T-cell (primary cell): ENCODE results near the gene SERPINA1. TPM values are rescaled to one million over a fixed set of nuclear protein-coding genes. Genes with fewer than 3 reads are reported as not detected.

Source experiments
- ATAC-seq, 4 experiments: fragments of 200-7000 bp in 3 of 4; fragments of 150-1000 bp in 1 of 4; cut with Tn5 transposase; replicated peaks in 1 of 4; 1 replicate in 3 of 4; 2 replicates in 1 of 4; pipeline ENCODE4 v1.10.0; 2021; ENCODE audit warnings: moderate library complexity in 3 of 4, mild to moderate bottlenecking in 2 of 4, moderate number of reproducible peaks in 1 of 4
- CTCF ChIA-PET, 2 donors: fragments of 300-600 bp; sonication (Branson Sonifier 250); formaldehyde crosslinking; loops; one replicate each; lab custom pipeline; 2022; ENCODE audit warnings: antibody characterized with exemption in 2 of 2; lab: Charles Lee
- POLR2A ChIA-PET, 2 donors: fragments of 300-600 bp; sonication (Branson Sonifier 250); formaldehyde crosslinking; loops; one replicate each; lab custom pipeline; 2022; ENCODE audit warnings: antibody characterized with exemption in 2 of 2; lab: Charles Lee
- DNase-seq, 35 experiments: peaks; one replicate each; pipeline versions ENCODE4 v3.0.0 to v3.0.0-alpha.2; 2013 to 2023
- H3K27ac ChIP-seq: one replicate; pipeline ENCODE4 v1.5.1; 2013; ENCODE audit warnings: low read length
- H3K27me3 ChIP-seq, 2 experiments: replicated peaks in 1 of 2; 1 replicate in 1 of 2; 2 replicates in 1 of 2; pipeline versions ENCODE4 v1.6.1 to v1.7.0; 2013; ENCODE audit warnings: low read length in 1 of 2, mixed read lengths in 1 of 2; ENCODE audit not compliant: control insufficient read depth in 2 of 2, insufficient read depth in 2 of 2; ENCODE audit errors: extremely low read depth in 1 of 2
- H3K36me3 ChIP-seq, 2 donors: 1 replicate in 1 of 2; 2 replicates in 1 of 2; pipeline versions ENCODE4 v1.6.1 to v1.7.0; 2013; ENCODE audit warnings: low read length in 1 of 2; ENCODE audit not compliant: control insufficient read depth in 2 of 2, insufficient read depth in 1 of 2; ENCODE audit errors: extremely low read depth in 1 of 2
- H3K4me1 ChIP-seq, 2 experiments: 1 replicate in 1 of 2; 2 replicates in 1 of 2; pipeline versions ENCODE4 v1.6.1 to v1.7.0; 2013; ENCODE audit warnings: low read length in 2 of 2, mixed read lengths in 1 of 2; ENCODE audit not compliant: insufficient read depth in 2 of 2, control insufficient read depth in 1 of 2; ENCODE audit errors: extremely low read depth in 1 of 2
- H3K4me3 ChIP-seq, 2 donors: 1 replicate in 1 of 2; 2 replicates in 1 of 2; pipeline versions ENCODE4 v1.5.1 to v1.7.0; 2013; ENCODE audit warnings: mild to moderate bottlenecking in 2 of 2, low read length in 1 of 2, moderate library complexity in 1 of 2; ENCODE audit not compliant: control insufficient read depth in 1 of 2; ENCODE audit errors: extremely low read depth in 1 of 2
- H3K9me3 ChIP-seq: 2 replicates; pipeline ENCODE4 v1.7.0; 2013
- H3K27ac Mint-ChIP-seq, 2 donors: one replicate each; pipeline ENCODE4 v1.8.0; 2020 to 2021; ENCODE audit warnings: mild to moderate bottlenecking in 2 of 2, mixed read lengths in 2 of 2
- H3K27me3 Mint-ChIP-seq, 2 donors: one replicate each; pipeline ENCODE4 v1.8.0; 2021 to 2022; ENCODE audit warnings: mixed read lengths in 2 of 2
- H3K36me3 Mint-ChIP-seq: one replicate; pipeline ENCODE4 v1.8.0; 2021; ENCODE audit warnings: mixed read lengths
- H3K4me1 Mint-ChIP-seq, 3 donors: one replicate each; pipeline ENCODE4 v1.8.0; 2020 to 2022; ENCODE audit warnings: mixed read lengths in 3 of 3, mild to moderate bottlenecking in 1 of 3
- H3K4me3 Mint-ChIP-seq, 3 donors: one replicate each; pipeline ENCODE4 v1.8.0; 2020 to 2022; ENCODE audit warnings: mild to moderate bottlenecking in 3 of 3, mixed read lengths in 3 of 3, moderate library complexity in 3 of 3
- H3K9me3 Mint-ChIP-seq, 3 donors: one replicate each; pipeline ENCODE4 v1.8.0; 2020 to 2022; ENCODE audit warnings: mixed read lengths in 3 of 3
- WGBS: methylation state at CpG from one replicate; pipeline ENCODE4 v1.1.5; 2013; ENCODE audit warnings: missing lambda C conversion rate; ENCODE audit not compliant: insufficient coverage; 5-methylcytosine and 5-hydroxymethylcytosine counted together
- total RNA-seq, 35 experiments: library from RNA in 6 of 35; stranded (reverse) in 6 of 35; fragments of 120-200 nt in 1 of 35; gene quantifications; one replicate each; pipeline versions ENCODE4 v1.2.1 to v1.2.4 and lab custom pipeline; 2013 to 2026

The SERPINA1 gene
- total RNA-seq, 5 donors from 2014 or later (not counting 1 experiment from before 2014, with no cell fraction given) = 0.63 to 11.1 (median 6.7) TPM

DNA sequence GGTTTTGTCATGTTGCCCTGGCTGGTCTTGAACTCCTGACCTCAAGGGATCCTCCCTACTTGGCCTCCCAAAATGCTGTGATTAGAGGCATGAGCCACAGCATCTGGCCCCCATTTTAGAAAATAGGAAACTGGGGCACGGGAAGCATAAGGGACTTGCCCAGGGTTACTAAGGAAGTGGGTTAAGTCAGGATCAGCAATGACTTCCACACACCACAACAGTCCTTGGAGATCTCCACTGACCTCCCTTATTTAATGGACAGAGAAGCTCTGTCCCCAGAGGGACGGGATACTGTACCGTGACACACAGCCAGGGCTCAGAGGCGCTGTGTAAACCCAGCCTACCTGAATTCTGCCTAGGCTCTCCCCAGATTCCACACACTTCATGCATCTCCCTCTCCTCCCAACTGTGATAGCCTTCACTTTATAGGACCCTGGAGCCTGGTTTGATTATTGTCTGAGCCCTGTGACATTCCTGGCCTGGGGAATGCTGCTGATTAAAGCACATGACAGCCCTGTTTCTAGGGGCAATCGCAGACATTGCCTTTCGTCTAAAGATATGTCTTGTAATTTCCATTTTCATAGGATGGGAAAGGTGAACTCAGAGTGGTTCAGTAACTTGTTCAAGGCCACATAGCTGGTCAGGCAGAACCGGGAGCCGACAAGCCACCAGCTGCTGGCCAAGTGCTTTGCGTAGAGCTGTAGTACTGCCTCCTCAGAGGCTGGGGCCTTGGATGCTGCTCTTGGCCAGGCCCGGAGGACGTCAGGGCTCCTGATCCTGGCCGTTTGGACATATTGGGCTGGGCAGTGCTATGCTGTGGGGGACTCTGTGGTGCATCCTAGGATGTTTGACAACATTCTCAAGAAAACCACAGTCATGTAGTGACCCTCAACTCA is 20.8 kb downstream of the SERPINA1 start:
- POLR2A ChIA-PET = no interaction called here
- no peak for DNase-seq

GRCh38 chr14:94366146-94366915 is 22.1 kb downstream of the SERPINA1 start, which contains the start of gene SERPINA2:
Gene SERPINA2 (minus strand): TSS chr14:94366698.
- H3K36me3 ChIP-seq = no peaks in the 10 kb centered on the region
- Mint-ChIP-seq H3K27ac (no peak within 1 kb of the TSS), H3K9me3 (no peaks in the 10 kb centered on the region), H3K4me1 (no peaks in the 10 kb centered on the region), H3K4me3 (no peak within 1 kb of the TSS), H3K27me3 (peaks cover 6 to 13% of the 10 kb centered on the region in 2 donors), H3K36me3 (no peaks in the 10 kb centered on the region)
- CTCF ChIA-PET = no interaction called here
- ATAC-seq = no peak
- WGBS = 70% methylated on average over 11 of the region's 14 CpGs
- POLR2A ChIA-PET = no interaction called here
- DNase-seq = no peak
- H3K4me1 ChIP-seq = no peaks in the 10 kb centered on the region
- H3K27ac ChIP-seq = no peak within 1 kb of the TSS
- H3K4me3 ChIP-seq = no peak within 1 kb of the TSS
- no peaks in the 10 kb centered on the region for H3K9me3 ChIP-seq
- H3K27me3 ChIP-seq = peaks cover 0 to 28% of the 10 kb centered on the region in 2 experiments

More for the DNA sequence above, 20.8 kb downstream of the SERPINA1 start:
- H3K27ac Mint-ChIP-seq = no peak overlapping the region
- H3K4me1 Mint-ChIP-seq = no peaks in the 10 kb centered on the region
- no peaks in the 10 kb centered on the region for H3K4me1 ChIP-seq
- peaks cover 7 to 8% of the 10 kb centered on the region in 2 donors for H3K27me3 Mint-ChIP-seq
- no peaks in the 10 kb centered on the region for H3K36me3 ChIP-seq
- peaks cover 0 to 25% of the 10 kb centered on the region in 2 experiments for H3K27me3 ChIP-seq
- no peak overlapping the region for H3K27ac ChIP-seq
- H3K9me3 Mint-ChIP-seq = no peaks in the 10 kb centered on the region
- no peak overlapping the region for H3K4me3 ChIP-seq
- H3K9me3 ChIP-seq = no peaks in the 10 kb centered on the region
- H3K4me3 Mint-ChIP-seq = no peak overlapping the region
- WGBS = 73% methylated on average over 11 of the region's 12 CpGs
- H3K36me3 Mint-ChIP-seq = no peaks in the 10 kb centered on the region
- no peak for ATAC-seq
- CTCF ChIA-PET = no interaction called here

GRCh38 chr14:94365624-94366023 is 22.8 kb downstream of the SERPINA1 start:
- 80% methylated on average over 1 of the region's 3 CpGs for WGBS
- ChIA-PET POLR2A (no interaction called here), CTCF (no interaction called here)
- Mint-ChIP-seq H3K9me3 (no peaks in the 10 kb centered on the region), H3K4me1 (no peaks in the 10 kb centered on the region), H3K4me3 (no peak overlapping the region), H3K36me3 (no peaks in the 10 kb centered on the region), H3K27ac (no peak overlapping the region), H3K27me3 (peaks cover 11 to 13% of the 10 kb centered on the region in 2 donors)
- Histone ChIP-seq H3K27me3 (peaks cover 0 to 28% of the 10 kb centered on the region in 2 experiments), H3K9me3 (no peaks in the 10 kb centered on the region), H3K4me1 (no peaks in the 10 kb centered on the region), H3K4me3 (no peak overlapping the region), H3K27ac (no peak overlapping the region), H3K36me3 (no peaks in the 10 kb centered on the region)
- ATAC-seq (no peak), DNase-seq (no peak)

DNA sequence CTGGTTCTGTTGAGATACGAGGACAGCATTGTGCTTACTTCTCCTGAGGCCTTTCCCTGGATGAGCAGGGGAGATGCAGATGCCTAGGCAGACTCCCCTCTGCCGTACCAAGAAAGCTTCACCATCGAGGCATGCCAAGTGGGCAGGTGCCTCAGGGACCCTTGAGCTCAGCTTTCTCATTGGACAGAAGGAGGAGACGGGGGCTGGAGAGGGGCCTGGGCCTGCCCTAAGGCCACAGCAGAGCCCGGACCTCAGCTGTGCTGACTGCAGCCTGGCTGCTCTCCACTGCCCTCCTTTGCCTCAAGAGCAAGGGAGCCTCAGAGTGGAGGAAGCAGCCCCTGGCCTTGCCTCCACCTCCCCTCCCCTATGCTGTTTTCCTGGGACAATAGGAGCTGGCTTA is 23.4 kb downstream of the SERPINA1 start:
- Mint-ChIP-seq H3K9me3 (no peaks in the 10 kb centered on the region), H3K4me3 (no peak overlapping the region), H3K27me3 (peaks cover 13 to 15% of the 10 kb centered on the region in 2 donors), H3K36me3 (no peaks in the 10 kb centered on the region), H3K27ac (no peak overlapping the region), H3K4me1 (no peaks in the 10 kb centered on the region)
- no peaks in the 10 kb centered on the region for H3K4me1 ChIP-seq
- no peaks in the 10 kb centered on the region for H3K9me3 ChIP-seq
- ChIA-PET POLR2A (no interaction called here), CTCF (no interaction called here)
- no peak overlapping the region for H3K27ac ChIP-seq
- 35% methylated on average over 3 of the region's 5 CpGs for WGBS
- no peak for ATAC-seq
- no peaks in the 10 kb centered on the region for H3K36me3 ChIP-seq
- no peak overlapping the region for H3K4me3 ChIP-seq
- no peak for DNase-seq
- H3K27me3 ChIP-seq = peaks cover 0 to 28% of the 10 kb centered on the region in 2 experiments

- H3K4me1 ChIP-seq = no peaks in the 10 kb centered on the region
- 90% methylated on average over 2 of the region's 3 CpGs for WGBS
- H3K27me3 ChIP-seq = peaks cover 0 to 26% of the 10 kb centered on the region in 2 experiments
- CTCF ChIA-PET = no interaction called here
- H3K9me3 ChIP-seq = no peaks in the 10 kb centered on the region
- Mint-ChIP-seq H3K4me3 (no peak overlapping the region), H3K27me3 (peaks cover 13 to 20% of the 10 kb centered on the region in 2 donors), H3K4me1 (no peaks in the 10 kb centered on the region), H3K9me3 (no peaks in the 10 kb centered on the region), H3K27ac (no peak overlapping the region), H3K36me3 (no peaks in the 10 kb centered on the region)
- no peaks in the 10 kb centered on the region for H3K36me3 ChIP-seq
- H3K27ac ChIP-seq = no peak overlapping the region
- ATAC-seq (no peak), DNase-seq (no peak)
- POLR2A ChIA-PET = no interaction called here
- no peak overlapping the region for H3K4me3 ChIP-seq
Observed at GRCh38 chr14:94364037-94364436, 24.4 kb downstream of the SERPINA1 start.

DNA sequence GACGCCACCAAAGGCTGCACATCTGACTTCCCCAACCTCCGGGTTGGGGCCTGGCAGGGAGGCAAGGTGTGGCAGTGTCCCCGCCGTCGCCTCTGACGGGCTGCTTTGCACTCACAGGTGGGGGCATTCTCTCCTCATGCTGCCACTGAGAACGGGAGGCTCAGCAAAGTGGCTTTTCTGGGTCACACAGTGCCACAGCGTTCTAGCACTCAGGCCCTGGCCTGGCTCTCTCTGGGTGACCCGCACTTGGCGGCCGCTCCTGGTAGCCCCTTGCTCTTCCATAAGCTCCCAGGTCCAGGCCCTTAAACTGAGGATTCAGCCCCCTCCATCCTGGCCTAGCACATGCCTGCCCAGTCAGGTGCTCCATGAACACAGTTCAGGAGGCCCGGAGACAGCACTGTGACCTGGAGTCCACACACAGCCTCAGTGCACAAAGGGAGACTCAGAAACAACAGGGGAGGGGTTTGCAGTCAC is 25.2 kb downstream of the SERPINA1 start:
- peaks cover 0 to 18% of the 10 kb centered on the region in 2 experiments for H3K27me3 ChIP-seq
- Mint-ChIP-seq H3K4me3 (no peak overlapping the region), H3K36me3 (no peaks in the 10 kb centered on the region), H3K27me3 (peaks cover 8 to 20% of the 10 kb centered on the region in 2 donors), H3K9me3 (no peaks in the 10 kb centered on the region), H3K27ac (no peak overlapping the region), H3K4me1 (no peaks in the 10 kb centered on the region)
- no peaks in the 10 kb centered on the region for H3K36me3 ChIP-seq
- no peak overlapping the region for H3K4me3 ChIP-seq
- no peak overlapping the region for H3K27ac ChIP-seq
- WGBS = 79% methylated on average over 12 of the region's 12 CpGs
- ChIA-PET POLR2A (no interaction called here), CTCF (no interaction called here)
- no peaks in the 10 kb centered on the region for H3K4me1 ChIP-seq
- DNase-seq (no peak), ATAC-seq (no peak)
- H3K9me3 ChIP-seq = no peaks in the 10 kb centered on the region
